ENCODE data around the gene AHRR. TPM values are rescaled to one million over a fixed set of nuclear protein-coding genes. Genes with fewer than 3 reads are reported as not detected.

Gene AHRR
- polyA plus RNA-seq, 3 donors = 0.15 TPM; not detected in 1

DNA sequence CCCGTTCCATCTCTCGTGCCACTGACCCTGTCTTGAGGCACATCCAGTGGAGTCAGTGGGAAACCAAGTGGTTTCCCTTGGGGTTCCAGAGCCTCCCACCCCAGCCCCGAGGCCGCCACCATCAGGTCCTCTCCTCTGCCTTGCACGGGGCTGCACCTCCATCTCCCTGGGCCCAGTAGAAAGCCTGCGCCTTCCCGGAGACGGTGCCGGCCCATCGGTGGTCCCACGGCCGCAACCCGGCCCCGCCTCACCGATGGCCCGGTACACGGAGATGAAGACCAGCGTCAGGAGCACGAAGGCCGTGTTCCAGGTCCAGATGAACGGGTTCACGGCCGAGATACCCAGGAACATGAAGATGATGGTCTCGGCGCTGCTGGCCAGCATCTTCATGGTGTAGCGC, 161.5 kb downstream of the AHRR start:
- Histone ChIP-seq H3K36me3 (replicated peaks in 1 of 2; ENCODE audit: control insufficient read depth in 1 of 2, insufficient read depth in 2 of 2, low read length in 2 of 2) (no peaks in the 10 kb centered on the region), H3K4me1 (ENCODE audit: control insufficient read depth in 1 of 2, insufficient read depth in 2 of 2, low read length in 2 of 2) (peaks cover 2 to 12% of the 10 kb centered on the region in 2 donors), H4K20me1 (ENCODE audit: insufficient read depth, low read length) (no peaks in the 10 kb centered on the region), H3K27ac (ENCODE audit: low read depth in 1 of 2, low read length in 2 of 2) (no peak overlapping the region), H3K9me3 (replicated peaks in 1 of 2; ENCODE audit: control insufficient read depth in 1 of 2, insufficient read depth in 1 of 2, low read length in 2 of 2) (no peaks in the 10 kb centered on the region), H3K9ac (ENCODE audit: insufficient read depth, low read length, poor library complexity, severe bottlenecking) (no peak overlapping the region), H3K79me2 (ENCODE audit: insufficient read depth, low read length) (no peaks in the 10 kb centered on the region), H3K4me3 (replicated peaks in 1 of 3; ENCODE audit: low read depth in 2 of 3, low read length in 3 of 3) (no peak overlapping the region), H3K27me3 (ENCODE audit: control insufficient read depth in 2 of 2, insufficient read depth in 2 of 2, low read length in 2 of 2) (peaks cover 3 to 30% of the 10 kb centered on the region in 2 donors), H3K4me2 (replicated peaks; ENCODE audit: extremely low read depth, low read length, poor library complexity, severe bottlenecking) (no peak overlapping the region), H2AFZ (ENCODE audit: insufficient read depth, low read depth, low read length, poor library complexity, severe bottlenecking) (no peak overlapping the region)
- Mint-ChIP-seq H3K4me3 (no peak overlapping the region), H3K9me3 (peaks cover 2 to 15% (median 9%) of the 10 kb centered on the region in 7 donors), H3K4me1 (peaks cover 14% of the 10 kb centered on the region), H3K36me3 (no peaks in the 10 kb centered on the region), H3K27ac (no peak overlapping the region), H3K27me3 (ENCODE audit: low read depth in 3 of 3) (peaks cover 12 to 66% (median 20%) of the 10 kb centered on the region in 3 donors)
- intact Hi-C loops (cut with micrococcal nuclease) = no loop called here
- WGBS (ENCODE audit: insufficient coverage) = 88% methylated on average over 25 of the region's 26 CpGs
- DNase-seq = no peak
- TF ChIP-seq, protein P1, sequence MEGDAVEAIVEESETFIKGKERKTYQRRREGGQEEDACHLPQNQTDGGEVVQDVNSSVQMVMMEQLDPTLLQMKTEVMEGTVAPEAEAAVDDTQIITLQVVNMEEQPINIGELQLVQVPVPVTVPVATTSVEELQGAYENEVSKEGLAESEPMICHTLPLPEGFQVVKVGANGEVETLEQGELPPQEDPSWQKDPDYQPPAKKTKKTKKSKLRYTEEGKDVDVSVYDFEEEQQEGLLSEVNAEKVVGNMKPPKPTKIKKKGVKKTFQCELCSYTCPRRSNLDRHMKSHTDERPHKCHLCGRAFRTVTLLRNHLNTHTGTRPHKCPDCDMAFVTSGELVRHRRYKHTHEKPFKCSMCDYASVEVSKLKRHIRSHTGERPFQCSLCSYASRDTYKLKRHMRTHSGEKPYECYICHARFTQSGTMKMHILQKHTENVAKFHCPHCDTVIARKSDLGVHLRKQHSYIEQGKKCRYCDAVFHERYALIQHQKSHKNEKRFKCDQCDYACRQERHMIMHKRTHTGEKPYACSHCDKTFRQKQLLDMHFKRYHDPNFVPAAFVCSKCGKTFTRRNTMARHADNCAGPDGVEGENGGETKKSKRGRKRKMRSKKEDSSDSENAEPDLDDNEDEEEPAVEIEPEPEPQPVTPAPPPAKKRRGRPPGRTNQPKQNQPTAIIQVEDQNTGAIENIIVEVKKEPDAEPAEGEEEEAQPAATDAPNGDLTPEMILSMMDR (IDR thresholded peaks at IDR 0.05) = no peak

DNA sequence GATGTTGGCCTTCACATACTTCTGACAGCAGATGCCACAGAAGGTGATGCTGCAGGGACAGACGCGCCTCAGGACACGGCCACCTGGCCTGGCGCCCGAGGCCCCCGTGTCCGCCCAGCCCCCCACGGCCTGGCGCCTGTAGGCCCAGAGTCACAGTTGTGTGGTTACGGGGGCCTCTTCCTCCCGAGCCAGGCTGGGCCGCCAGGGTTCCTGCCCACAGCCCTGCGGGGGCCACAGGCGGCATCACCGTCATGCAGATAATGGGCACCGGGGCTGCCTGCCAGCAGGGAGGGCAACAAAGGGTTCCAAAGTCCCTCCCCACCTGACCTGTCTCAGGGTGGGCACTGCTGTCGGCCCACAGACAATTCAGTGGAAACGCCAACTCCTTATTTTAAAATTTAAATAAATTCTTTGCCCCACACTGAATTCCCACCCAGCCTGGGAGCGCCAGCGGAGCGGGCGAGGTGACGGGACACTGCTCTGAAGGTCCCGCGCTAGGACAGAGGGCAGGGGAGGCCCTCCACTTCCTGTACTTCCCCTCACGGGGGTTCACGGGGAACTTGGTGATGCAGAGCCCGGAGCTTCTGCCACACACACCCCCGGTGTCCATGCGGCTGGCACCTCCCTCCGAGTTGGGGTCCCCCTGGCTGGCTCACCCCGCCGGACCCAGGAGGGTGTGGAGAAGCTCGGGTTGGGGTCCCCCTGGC, 162.1 kb downstream of the AHRR start:
- no peak overlapping the region for H2AFZ ChIP-seq (ENCODE audit: insufficient read depth, low read depth, low read length, poor library complexity, severe bottlenecking)
- no peaks in the 10 kb centered on the region for H3K9me3 ChIP-seq (replicated peaks in 1 of 2; ENCODE audit: control insufficient read depth in 1 of 2, insufficient read depth in 1 of 2, low read length in 2 of 2)
- no peak overlapping the region for H3K4me3 ChIP-seq (replicated peaks in 1 of 3; ENCODE audit: low read depth in 2 of 3, low read length in 3 of 3)
- DNase-seq = peak in 1 of 3 donors; percentile 43
- WGBS (ENCODE audit: insufficient coverage) = 8% methylated on average over 26 of the region's 34 CpGs
- H3K4me3 Mint-ChIP-seq = no peak overlapping the region
- H3K4me2 ChIP-seq (replicated peaks; ENCODE audit: extremely low read depth, low read length, poor library complexity, severe bottlenecking) = no peak overlapping the region
- TF ChIP-seq, protein P1 (IDR thresholded peaks at IDR 0.05) = no peak
- intact Hi-C loops (cut with micrococcal nuclease) = no loop called here
- H3K79me2 ChIP-seq (ENCODE audit: insufficient read depth, low read length) = no peaks in the 10 kb centered on the region
- no peak overlapping the region for H3K9ac ChIP-seq (ENCODE audit: insufficient read depth, low read length, poor library complexity, severe bottlenecking)
- H3K27me3 ChIP-seq (ENCODE audit: control insufficient read depth in 2 of 2, insufficient read depth in 2 of 2, low read length in 2 of 2) = peaks cover 3 to 28% of the 10 kb centered on the region in 2 donors
- H3K27me3 Mint-ChIP-seq (ENCODE audit: low read depth in 3 of 3) = peaks cover 12 to 62% (median 18%) of the 10 kb centered on the region in 3 donors
- H3K27ac Mint-ChIP-seq = no peak overlapping the region
- no peak overlapping the region for H3K27ac ChIP-seq (ENCODE audit: low read depth in 1 of 2, low read length in 2 of 2)
- peaks cover 2 to 12% of the 10 kb centered on the region in 2 donors for H3K4me1 ChIP-seq (ENCODE audit: control insufficient read depth in 1 of 2, insufficient read depth in 2 of 2, low read length in 2 of 2)
- H3K4me1 Mint-ChIP-seq = peaks cover 14% of the 10 kb centered on the region
- H4K20me1 ChIP-seq (ENCODE audit: insufficient read depth, low read length) = no peaks in the 10 kb centered on the region
- H3K9me3 Mint-ChIP-seq = peaks cover 2 to 16% (median 9%) of the 10 kb centered on the region in 7 donors
- no peaks in the 10 kb centered on the region for H3K36me3 Mint-ChIP-seq
- no peaks in the 10 kb centered on the region for H3K36me3 ChIP-seq (replicated peaks in 1 of 2; ENCODE audit: control insufficient read depth in 1 of 2, insufficient read depth in 2 of 2, low read length in 2 of 2)
